Skeletal muscle cell (primary cell): ENCODE results near the gene SMCO4.

Experiments
- DNase-seq: peaks from one replicate; pipeline ENCODE4 v3.0.0-alpha.2; 2010; ENCODE audit warnings: low read depth
- H3K4me3 ChIP-seq: 2 replicates; pipeline ENCODE4 v1.5.1; 2011; ENCODE audit warnings: low read depth, mild to moderate bottlenecking, control low read depth, low read length, moderate library complexity

Gene SMCO4

GRCh38 chr11:93532281-93532789 is 10.9 kb downstream of the SMCO4 start:
- H3K4me3 ChIP-seq = no peak overlapping the region
- no peak for DNase-seq

GRCh38 chr11:93530468-93530826 is 12.7 kb downstream of the SMCO4 start:
- DNase-seq = no peak

GRCh38 chr11:93529707-93530467 is 13.3 kb downstream of the SMCO4 start:
- no peak overlapping the region for H3K4me3 ChIP-seq
- DNase-seq = no peak

More at GRCh38 chr11:93530468-93530826, 12.7 kb downstream of the SMCO4 start:
- H3K4me3 ChIP-seq = no peak overlapping the region

DNA sequence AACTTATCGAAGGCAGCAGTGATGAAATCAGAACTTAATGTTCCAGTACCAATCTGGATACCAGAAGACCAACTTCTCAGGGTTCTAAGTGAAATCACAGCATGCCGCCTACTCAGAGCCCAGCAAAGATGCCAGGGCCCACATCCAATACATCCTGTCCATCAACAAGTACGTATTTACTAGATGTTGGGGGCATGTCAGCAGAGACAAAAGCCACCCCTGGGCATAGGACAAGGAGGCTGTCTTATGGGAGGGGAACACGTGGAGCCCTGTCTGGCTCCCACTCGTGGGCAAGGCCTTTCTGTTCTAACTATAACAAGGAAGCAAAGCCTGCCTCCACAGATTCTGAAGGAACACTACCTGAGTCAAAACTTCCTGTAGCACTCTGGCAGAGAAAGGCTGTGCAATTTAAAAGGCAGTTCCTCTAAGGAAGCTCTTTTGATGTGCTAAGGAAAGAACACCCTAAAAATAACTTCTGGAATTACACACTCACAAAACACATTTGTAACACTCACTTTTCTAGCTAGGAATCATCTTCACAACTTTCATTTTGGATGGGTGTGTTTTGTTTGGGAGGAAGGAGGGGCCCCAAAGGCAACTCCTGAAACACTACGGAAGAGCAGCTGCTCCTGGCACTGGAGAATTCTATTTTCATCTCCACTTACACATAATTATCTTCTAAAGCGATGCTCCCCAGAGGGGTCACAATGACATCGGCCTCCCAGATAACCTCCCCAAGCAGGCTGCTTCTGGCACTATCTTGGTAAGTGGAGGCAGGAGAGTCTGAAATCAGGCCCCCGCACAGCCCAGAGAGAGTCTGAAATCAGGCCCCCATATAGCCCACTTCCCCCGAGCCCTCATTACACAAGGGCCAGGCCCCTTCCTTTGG is 14.2 kb downstream of the SMCO4 start:
- no peak overlapping the region for H3K4me3 ChIP-seq
- no peak for DNase-seq

DNA sequence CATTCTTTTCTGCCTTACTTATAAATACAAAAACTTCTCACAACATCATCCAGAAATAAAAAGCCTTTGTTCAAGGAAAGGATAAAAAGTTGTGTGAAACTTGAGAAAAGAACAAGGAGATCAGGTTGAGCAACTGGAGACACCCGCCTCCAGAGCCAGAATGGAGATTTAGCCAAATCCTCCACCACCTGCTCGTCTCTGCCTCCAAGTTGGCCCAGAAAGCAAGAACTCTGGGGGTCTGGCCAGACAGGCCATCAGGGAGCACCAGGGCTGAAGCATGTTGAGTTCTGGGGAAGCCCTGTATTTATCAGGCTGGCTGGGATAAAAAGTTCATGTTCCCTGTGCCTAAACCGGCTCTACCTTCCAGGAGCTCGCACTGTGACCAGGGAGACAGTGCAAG is 14.9 kb downstream of the SMCO4 start:
- no peak overlapping the region for H3K4me3 ChIP-seq
- DNase-seq = no peak

- no peak overlapping the region for H3K4me3 ChIP-seq
- DNase-seq = no peak
Observed at GRCh38 chr11:93526641-93527583, 16.3 kb downstream of the SMCO4 start.

- no peak overlapping the region for H3K4me3 ChIP-seq
- no peak for DNase-seq
Observed at GRCh38 chr11:93526346-93526633, 16.9 kb downstream of the SMCO4 start.

DNA sequence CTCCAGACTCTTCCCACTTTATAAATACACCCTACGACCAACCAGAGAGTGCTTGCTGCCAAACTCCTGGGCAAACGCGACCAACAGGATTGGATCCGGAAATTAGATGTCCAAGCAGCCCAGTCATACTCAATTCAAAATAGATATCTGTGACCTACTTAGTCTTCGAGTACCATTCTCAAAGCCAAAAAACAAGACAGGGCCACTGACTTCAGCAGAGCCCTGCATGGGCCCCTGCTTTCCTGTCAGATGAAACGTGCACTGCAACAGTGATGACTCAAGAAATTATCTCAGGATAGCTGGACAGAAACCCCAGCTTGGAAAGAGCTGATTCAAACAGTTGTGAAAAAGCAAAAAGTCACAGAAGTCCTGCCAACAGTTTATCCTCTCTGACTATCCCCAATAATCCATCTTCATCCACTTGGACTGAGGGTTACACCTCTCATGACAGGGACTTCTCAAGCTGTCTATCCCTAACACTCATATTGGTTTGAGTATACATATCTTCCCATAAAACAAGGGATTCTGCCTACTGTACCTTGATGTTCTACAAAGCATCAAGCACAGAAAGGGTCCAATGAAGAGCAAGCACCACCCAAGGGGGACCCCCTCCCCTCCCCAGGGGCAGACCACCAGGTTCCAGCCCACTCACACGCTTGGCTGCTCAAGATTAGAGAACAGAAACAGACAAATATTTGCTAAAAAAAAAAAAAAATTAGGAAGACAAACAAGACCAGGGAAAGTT is 17.4 kb downstream of the SMCO4 start:
- H3K4me3 ChIP-seq = no peak overlapping the region
- no peak for DNase-seq

- DNase-seq = no peak
- no peak overlapping the region for H3K4me3 ChIP-seq
Observed at GRCh38 chr11:93524858-93525257, 18.3 kb downstream of the SMCO4 start.

GRCh38 chr11:93524173-93524536 is 19.0 kb downstream of the SMCO4 start:
- no peak overlapping the region for H3K4me3 ChIP-seq
- no peak for DNase-seq

DNA sequence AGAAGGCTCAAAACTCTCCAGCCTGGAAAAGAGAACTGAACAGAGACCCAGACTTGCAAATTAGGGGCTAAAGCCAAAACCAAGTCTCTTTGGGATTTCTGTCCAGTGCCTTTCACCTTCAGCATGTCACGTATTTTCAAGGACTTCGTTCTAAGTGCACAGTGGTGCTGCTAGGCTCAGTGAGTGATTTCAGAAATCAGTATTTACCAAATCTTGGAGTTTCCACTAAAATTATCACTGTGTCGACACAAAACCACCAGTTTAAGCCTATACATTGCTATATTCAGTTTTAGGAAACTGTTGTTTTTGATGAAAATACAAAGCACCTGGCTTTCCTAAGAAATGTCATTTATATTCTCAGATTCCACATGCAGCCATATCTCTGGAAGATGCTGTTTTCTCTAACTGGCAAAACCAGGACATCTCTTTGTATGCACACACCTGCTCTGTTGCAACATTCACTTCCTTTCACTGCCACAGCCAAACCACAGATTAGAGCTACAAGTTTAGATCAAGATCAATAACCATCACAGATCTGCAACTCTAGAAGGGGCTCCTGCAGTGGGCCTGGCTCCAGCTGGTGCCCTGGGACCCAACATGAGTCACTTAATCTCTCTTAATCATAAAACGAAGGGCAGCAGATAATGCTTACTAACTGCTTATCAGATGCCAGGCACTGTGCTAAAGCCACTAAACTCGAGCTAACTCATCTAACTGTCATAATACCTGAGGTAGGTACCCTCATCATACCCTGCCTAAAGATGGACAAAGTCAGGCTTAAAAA is 22.3 kb downstream of the SMCO4 start:
- no peak for DNase-seq
- no peak overlapping the region for H3K4me3 ChIP-seq

- H3K4me3 ChIP-seq = no peak overlapping the region
- no peak for DNase-seq
Observed at GRCh38 chr11:93519179-93519578, 24.0 kb downstream of the SMCO4 start.

GRCh38 chr11:93518081-93518480 is 25.1 kb downstream of the SMCO4 start:
- no peak for DNase-seq
- H3K4me3 ChIP-seq = no peak overlapping the region

DNA sequence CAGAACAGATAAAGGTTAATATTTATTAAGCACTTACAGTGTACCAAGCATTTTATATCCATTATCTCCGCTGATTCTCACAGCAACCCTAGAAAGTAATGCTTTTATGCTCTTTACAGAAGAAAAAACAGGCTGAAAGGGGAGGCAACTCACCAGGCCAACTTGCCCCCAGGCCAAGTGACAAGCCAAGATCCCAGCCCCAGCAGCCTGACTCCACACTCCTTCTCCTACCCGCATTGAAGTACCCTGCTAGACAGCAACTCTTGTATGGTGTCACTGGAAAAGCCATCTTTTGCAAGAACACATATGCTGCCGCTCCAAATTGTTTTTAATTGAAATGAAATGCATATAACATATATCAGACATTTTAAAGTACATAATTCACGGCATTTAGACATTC is 25.6 kb downstream of the SMCO4 start:
- H3K4me3 ChIP-seq = no peak overlapping the region
- DNase-seq = no peak

GRCh38 chr11:93517041-93517440 is 26.1 kb downstream of the SMCO4 start:
- no peak for DNase-seq

DNA sequence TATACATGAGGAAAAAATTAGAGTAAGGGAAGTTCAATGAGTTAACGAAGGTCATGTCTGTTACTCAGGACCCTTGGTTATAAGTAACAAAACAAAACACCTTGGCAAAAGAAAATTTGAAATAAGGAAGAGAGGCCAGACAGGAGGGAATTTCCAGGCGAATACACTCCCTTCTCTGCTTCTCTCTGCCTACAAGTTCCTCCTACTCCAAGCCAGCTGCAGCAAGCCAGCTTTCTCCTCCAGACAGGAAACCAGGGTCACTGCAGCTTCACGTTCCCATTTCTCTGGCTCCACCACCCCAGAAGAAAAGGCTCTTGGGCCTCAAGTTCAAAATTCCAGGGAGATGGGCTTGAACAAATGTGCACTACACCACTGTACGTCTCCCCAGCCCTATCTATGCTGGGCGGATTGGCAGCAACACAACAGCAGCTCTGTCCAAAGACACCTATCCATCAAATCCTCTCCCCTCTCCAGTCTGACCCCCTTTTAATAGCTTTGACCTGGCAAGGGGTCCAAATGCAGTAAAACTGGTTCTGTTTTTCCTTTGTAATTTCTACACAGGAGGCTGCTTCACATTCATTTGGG is 27.7 kb downstream of the SMCO4 start:
- H3K4me3 ChIP-seq = no peak overlapping the region
- DNase-seq = no peak

More at GRCh38 chr11:93517041-93517440, 26.1 kb downstream of the SMCO4 start:
- H3K4me3 ChIP-seq = no peak overlapping the region

DNA sequence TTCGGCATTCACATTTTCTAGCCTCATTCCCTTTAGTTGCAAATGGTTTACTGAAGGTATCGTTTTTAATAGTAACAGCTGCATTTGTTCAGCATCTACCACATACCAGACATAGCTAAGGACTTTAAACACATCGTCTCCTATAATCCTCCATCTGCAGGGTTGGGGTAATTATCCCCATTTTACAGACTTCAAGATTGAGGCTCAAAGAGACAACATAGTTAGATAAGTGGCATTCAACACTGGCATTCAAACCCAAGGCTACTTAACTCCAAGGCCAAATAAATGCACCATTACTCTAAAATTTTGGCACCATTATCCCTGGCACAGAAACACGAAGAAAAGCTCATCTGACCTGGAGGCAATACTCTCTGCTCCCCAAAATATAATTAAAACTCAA is 28.5 kb downstream of the SMCO4 start:
- no peak for DNase-seq
- no peak overlapping the region for H3K4me3 ChIP-seq

DNA sequence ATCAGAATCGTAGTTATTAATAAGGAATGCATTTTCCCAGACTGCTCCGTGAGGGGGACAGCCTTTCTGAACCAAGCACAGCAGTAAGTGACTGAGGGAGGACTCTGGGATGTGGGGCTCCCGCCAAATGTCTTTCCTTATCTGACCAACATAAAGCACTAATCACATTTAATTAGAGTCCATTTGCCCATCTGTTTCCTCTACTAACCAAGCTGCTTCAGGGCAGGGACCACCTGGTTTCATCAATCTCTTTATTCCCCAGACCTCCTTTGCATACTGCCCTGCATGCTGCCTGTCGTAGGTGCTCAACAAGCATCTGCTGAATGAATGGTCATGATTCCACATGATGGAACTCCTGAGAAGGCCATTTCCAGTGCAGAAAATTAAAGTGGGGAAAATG is 29.4 kb downstream of the SMCO4 start:
- no peak for DNase-seq
- no peak overlapping the region for H3K4me3 ChIP-seq
